K562 (cell line): ENCODE measurements around the gene ZNF292. TPM values are rescaled to one million over a fixed set of nuclear protein-coding genes. Genes with fewer than 3 reads are reported as not detected.

Source experiments
- EWSR1 ChIP-seq: fragments of 450-650 bp; IDR thresholded peaks from 2 replicates; pipeline ENCODE4 v1.6.1; 2018; ENCODE audit warnings: borderline replicate concordance, mild to moderate bottlenecking, low read depth, moderate library complexity; ENCODE audit not compliant: partially characterized antibody
- FOXM1 ChIP-seq, 2 experiments: fragments of 450-650 bp in 1 of 2; sonication (generic) in 1 of 2; formaldehyde crosslinking in 1 of 2; IDR thresholded peaks; 2 replicates each; pipeline versions ENCODE4 v1.6.1 to v1.9.0; 2017 to 2022; ENCODE audit warnings: low read depth in 2 of 2, mild to moderate bottlenecking in 2 of 2, missing genetic modification reagents in 1 of 2, moderate library complexity in 1 of 2
- HBP1 ChIP-seq: fragments of 450-650 bp; formaldehyde crosslinking; IDR thresholded peaks from 2 replicates; pipeline ENCODE4 v1.4.0; 2022; ENCODE audit warnings: missing genetic modification characterization
- HOMEZ ChIP-seq: fragments of 250-450 bp; sonication (Bioruptor Pico); IDR thresholded peaks from 2 replicates; pipeline ENCODE4 v1.4.0; 2020; ENCODE audit warnings: mild to moderate bottlenecking, moderate library complexity
- IRF2 ChIP-seq: sonication (generic); formaldehyde crosslinking; IDR thresholded peaks from 2 replicates; pipeline ENCODE4 v1.8.1; 2022; ENCODE audit warnings: mild to moderate bottlenecking, missing genetic modification reagents
- KAT7 ChIP-seq: sonication (generic); formaldehyde crosslinking; IDR thresholded peaks from 2 replicates; pipeline ENCODE4 v1.8.0; 2022; ENCODE audit warnings: missing genetic modification reagents, mild to moderate bottlenecking, borderline replicate concordance
- MAFG ChIP-seq: fragments of 450-650 bp; conservative IDR thresholded peaks from 2 replicates; pipeline ENCODE4 v1.6.1; 2016; ENCODE audit warnings: missing genetic modification characterization, missing compliant biosample characterization
- ZNF224 ChIP-seq: sonication (generic); formaldehyde crosslinking; IDR thresholded peaks from 2 replicates; pipeline ENCODE4 v1.8.0; 2022; ENCODE audit warnings: mild to moderate bottlenecking, missing genetic modification reagents
- ZNF75A ChIP-seq: fragments of 450-650 bp; formaldehyde crosslinking; IDR thresholded peaks from 2 replicates; pipeline ENCODE4 v1.4.0; 2020; ENCODE audit warnings: mild to moderate bottlenecking
- polyA plus RNA-seq, 8 experiments: library from polyadenylated mRNA; depleted of rRNA in 4 of 8; stranded (reverse) in 5 of 8; unstranded in 3 of 8; fragments of >200 nt; fragmentation: Nextera tagmentation in 2 of 8; fragmentation: Illumina TruSeq in 1 of 8; extraction: Ambion mirVana in 2 of 8; extraction: Trizol in 1 of 8; gene quantifications; 2 replicates each; pipeline versions ENCODE4 v1.2.1 to v1.2.3, GENCODE V29; 2011 to 2014; ENCODE audit warnings: inconsistent platforms in 1 of 8, missing spikeins in 1 of 8
- total RNA-seq, 7 experiments: library from RNA; depleted of rRNA in 6 of 7; stranded (reverse); fragments of >200 nt in 6 of 7; fragmentation: Illumina TruSeq in 2 of 7; extraction: Trizol in 2 of 7; gene quantifications; 2 replicates each; pipeline versions ENCODE4 v1.2.1 to v1.2.3, GENCODE V29; 2011 to 2021; ENCODE audit warnings: low replicate concordance in 1 of 7
- TF ChIP-seq, protein P1 (sequence below): sonication (generic); formaldehyde crosslinking; IDR thresholded peaks from 2 replicates; pipeline ENCODE4 v1.8.0; 2022; ENCODE audit warnings: mild to moderate bottlenecking, low read depth, missing genetic modification reagents
- TF ChIP-seq, protein P2 (sequence below): fragments of 250-450 bp; sonication (Bioruptor Pico); IDR thresholded peaks from 2 replicates; pipeline ENCODE4 v1.4.0; 2020; ENCODE audit warnings: borderline replicate concordance

Gene ZNF292
- total and polyA plus RNA-seq, 9 of the 15 experiments (the other 6 are each of a cell fraction or from before 2014, with no cell fraction given) = 4.4 to 17.1 (median 12.8) TPM

GRCh38 chr6:87154993-87155841 is at the start of gene ZNF292 (continued):
- no peak for TF ChIP-seq HBP1
- TF ChIP-seq, protein P1, sequence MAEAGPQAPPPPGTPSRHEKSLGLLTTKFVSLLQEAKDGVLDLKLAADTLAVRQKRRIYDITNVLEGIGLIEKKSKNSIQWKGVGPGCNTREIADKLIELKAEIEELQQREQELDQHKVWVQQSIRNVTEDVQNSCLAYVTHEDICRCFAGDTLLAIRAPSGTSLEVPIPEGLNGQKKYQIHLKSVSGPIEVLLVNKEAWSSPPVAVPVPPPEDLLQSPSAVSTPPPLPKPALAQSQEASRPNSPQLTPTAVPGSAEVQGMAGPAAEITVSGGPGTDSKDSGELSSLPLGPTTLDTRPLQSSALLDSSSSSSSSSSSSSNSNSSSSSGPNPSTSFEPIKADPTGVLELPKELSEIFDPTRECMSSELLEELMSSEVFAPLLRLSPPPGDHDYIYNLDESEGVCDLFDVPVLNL (CRISPR knock-in tag) = peak; percentile 82
- no peak for TF ChIP-seq ZNF75A (CRISPR knock-in tag)
- TF ChIP-seq EWSR1 = no peak
- peak; percentile 89; the same call in 1 of the 2 replicates for TF ChIP-seq KAT7 (CRISPR knock-in tag)
- TF ChIP-seq HOMEZ = no peak
- TF ChIP-seq ZNF224 (CRISPR knock-in tag) = peak; percentile 85; the same call in 1 of the 2 replicates
- TF ChIP-seq IRF2 (CRISPR knock-in tag) = no peak
- TF ChIP-seq, protein P2, sequence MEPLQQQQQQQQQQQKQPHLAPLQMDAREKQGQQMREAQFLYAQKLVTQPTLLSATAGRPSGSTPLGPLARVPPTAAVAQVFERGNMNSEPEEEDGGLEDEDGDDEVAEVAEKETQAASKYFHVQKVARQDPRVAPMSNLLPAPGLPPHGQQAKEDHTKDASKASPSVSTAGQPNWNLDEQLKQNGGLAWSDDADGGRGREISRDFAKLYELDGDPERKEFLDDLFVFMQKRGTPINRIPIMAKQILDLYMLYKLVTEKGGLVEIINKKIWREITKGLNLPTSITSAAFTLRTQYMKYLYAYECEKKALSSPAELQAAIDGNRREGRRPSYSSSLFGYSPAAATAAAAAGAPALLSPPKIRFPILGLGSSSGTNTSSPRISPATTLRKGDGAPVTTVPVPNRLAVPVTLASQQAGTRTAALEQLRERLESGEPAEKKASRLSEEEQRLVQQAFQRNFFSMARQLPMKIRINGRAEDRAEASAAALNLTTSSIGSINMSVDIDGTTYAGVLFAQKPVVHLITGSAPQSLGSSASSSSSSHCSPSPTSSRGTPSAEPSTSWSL (CRISPR knock-in tag) = no peak
- TF ChIP-seq MAFG (tag) = no peak
- TF ChIP-seq FOXM1 (IDR thresholded peaks at IDR 0.05; ENCODE audit: low read depth) = peak; percentile 6; the same call in 1 of the 2 replicates
- peak; percentile 59; the same call in 1 of the 2 replicates for TF ChIP-seq FOXM1 (CRISPR knock-in tag; IDR thresholded peaks at IDR 0.05; ENCODE audit: low read depth)
